Epithelial cell of proximal tubule (primary cell): ENCODE measurements around the gene KANK3. TPM values are rescaled to one million over a fixed set of nuclear protein-coding genes. Genes with fewer than 3 reads are reported as not detected.

ENCODE experiments used
- total RNA-seq: library from RNA; depleted of rRNA; stranded (reverse); fragments of >200 nt; gene quantifications from 2 replicates; pipeline ENCODE4 v1.2.3, GENCODE V29; 2015

Gene KANK3
- total RNA-seq, 1 donor from 2014 or later, result 2.2 TPM

Other genes with a start within 250 kb of the KANK3 start
- gene FBN3, start 193.7 kb downstream of the KANK3 start, total RNA-seq, result 0.06 TPM in 1 of 2 replicates, not detected in the other
- 3.8 and 24.5 TPM in 2 replicates for gene CERS4, start 133.9 kb downstream of the KANK3 start, total RNA-seq
- 198 and 238 TPM in 2 replicates for gene CD320, start 34.9 kb downstream of the KANK3 start, total RNA-seq
- 76.6 and 77.9 TPM in 2 replicates for gene NDUFA7, start 21.9 kb downstream of the KANK3 start, total RNA-seq
- 459 and 508 TPM in 2 replicates for gene RPS28, start 21.8 kb downstream of the KANK3 start, total RNA-seq
- 16.6 and 82.0 TPM in 2 replicates for gene ANGPTL4, start 20.9 kb upstream of the KANK3 start, total RNA-seq
- gene RAB11B, start 47.1 kb upstream of the KANK3 start, total RNA-seq, result 16.6 and 23.3 TPM in 2 replicates
- gene MARCHF2, start 70.0 kb upstream of the KANK3 start, total RNA-seq, result 48.8 and 58.9 TPM in 2 replicates
- 134 and 169 TPM in 2 replicates for gene HNRNPM, start 101.7 kb upstream of the KANK3 start, total RNA-seq
- gene PRAM1, start 159.4 kb upstream of the KANK3 start, total RNA-seq, result not detected in 2 replicates
- 10.4 and 12.4 TPM in 2 replicates for gene ZNF414, start 170.9 kb upstream of the KANK3 start, total RNA-seq
- gene MYO1F, start 234.2 kb upstream of the KANK3 start, total RNA-seq, result 0.06 and 0.07 TPM in 2 replicates